B cell (primary cell): ENCODE data around the gene NMT2. TPM values are rescaled to one million over a fixed set of nuclear protein-coding genes. Genes with fewer than 3 reads are reported as not detected.

Source experiments
- ATAC-seq: fragments of 200-7000 bp; cut with Tn5 transposase; one replicate; pipeline ENCODE4 v1.10.0; 2021; ENCODE audit warnings: low read depth, mild to moderate bottlenecking, moderate number of reproducible peaks, moderate library complexity
- CTCF ChIA-PET: fragments of 350-600 bp; sonication (Branson Sonifier 250); formaldehyde crosslinking; loops from one replicate; lab custom pipeline; 2021; ENCODE audit warnings: antibody characterized with exemption, inconsistent platforms; lab: Charles Lee
- POLR2A ChIA-PET: fragments of 350-600 bp; sonication (Branson Sonifier 250); formaldehyde crosslinking; loops from one replicate; lab custom pipeline; 2021; ENCODE audit warnings: antibody characterized with exemption; lab: Charles Lee
- DNase-seq: peaks from one replicate; pipeline ENCODE4 v3.0.0; 2013
- H2AFZ ChIP-seq: 2 replicates; pipeline ENCODE4 v1.6.1; 2012; ENCODE audit warnings: mild to moderate bottlenecking, low read depth, low read length; ENCODE audit not compliant: insufficient read depth, poor library complexity, severe bottlenecking
- H3K27ac ChIP-seq, 2 donors: 1 replicate in 1 of 2; 2 replicates in 1 of 2; pipeline ENCODE4 v1.5.1; 2012 to 2013; ENCODE audit warnings: low read length in 2 of 2, mild to moderate bottlenecking in 2 of 2, moderate library complexity in 1 of 2
- H3K27me3 ChIP-seq, 4 experiments: fragments of 200-600 bp in 1 of 4; sonication (generic) in 1 of 4; replicated peaks in 1 of 4; 1 replicate in 2 of 4; 2 replicates in 2 of 4; pipeline versions ENCODE4 v1.6.1 to v1.7.0; 2013 to 2016; ENCODE audit warnings: low read length in 3 of 4, mild to moderate bottlenecking in 2 of 4, mixed read lengths in 1 of 4, moderate library complexity in 1 of 4; ENCODE audit not compliant: insufficient read depth in 4 of 4, control insufficient read depth in 3 of 4; ENCODE audit errors: control extremely low read depth in 1 of 4
- H3K36me3 ChIP-seq, 2 experiments: replicated peaks in 1 of 2; 1 replicate in 1 of 2; 2 replicates in 1 of 2; pipeline versions ENCODE4 v1.6.1 to v1.7.1; 2013; ENCODE audit warnings: low read length in 1 of 2; ENCODE audit not compliant: insufficient read depth in 2 of 2, control insufficient read depth in 1 of 2; ENCODE audit errors: control extremely low read depth in 1 of 2, extremely low read depth in 1 of 2
- H3K4me1 ChIP-seq, 2 donors: fragments of 200-600 bp in 1 of 2; sonication (generic) in 1 of 2; 1 replicate in 1 of 2; 2 replicates in 1 of 2; pipeline versions ENCODE4 v1.5.1 to v1.6.1; 2013 to 2017; ENCODE audit warnings: low read length in 2 of 2; ENCODE audit not compliant: control insufficient read depth in 2 of 2, insufficient read depth in 2 of 2
- H3K4me2 ChIP-seq: replicated peaks from 2 replicates; pipeline ENCODE3; 2012; ENCODE audit warnings: mild to moderate bottlenecking, low read depth, low read length; ENCODE audit not compliant: poor library complexity, severe bottlenecking
- H3K4me3 ChIP-seq, 5 experiments: fragments of 200-600 bp in 1 of 5; sonication (generic) in 1 of 5; 1 replicate in 3 of 5; 2 replicates in 2 of 5; pipeline versions ENCODE4 v1.5.1 to v1.7.0; 2011 to 2016; ENCODE audit warnings: low read length in 4 of 5, mild to moderate bottlenecking in 4 of 5, low read depth in 2 of 5, control low read depth in 1 of 5, moderate library complexity in 1 of 5; ENCODE audit not compliant: insufficient read depth in 1 of 5; ENCODE audit errors: control extremely low read depth in 1 of 5, extremely low read depth in 1 of 5
- H3K79me2 ChIP-seq: fragments of 200-600 bp; sonication (generic); one replicate; pipeline ENCODE4 v1.6.0; 2016; ENCODE audit warnings: low read length; ENCODE audit not compliant: control insufficient read depth, insufficient read depth
- H3K9ac ChIP-seq: fragments of 200-600 bp; sonication (generic); 2 replicates; pipeline ENCODE4 v1.6.1; 2017; ENCODE audit warnings: mild to moderate bottlenecking, low read length, moderate library complexity
- H3K9me3 ChIP-seq, 3 donors: one replicate each; pipeline versions ENCODE4 v1.6.1 to v1.7.1; 2013; ENCODE audit warnings: low read length in 2 of 3; ENCODE audit not compliant: control insufficient read depth in 2 of 3, insufficient read depth in 1 of 3; ENCODE audit errors: control extremely low read depth in 1 of 3
- H4K20me1 ChIP-seq: 2 replicates; pipeline ENCODE4 v1.6.0; 2012; ENCODE audit warnings: mild to moderate bottlenecking, low read length; ENCODE audit not compliant: insufficient read depth, control insufficient read depth, poor library complexity, severe bottlenecking
- H3K27ac Mint-ChIP-seq: one replicate; pipeline ENCODE4 v1.8.0; 2021; ENCODE audit warnings: mixed read lengths
- H3K27me3 Mint-ChIP-seq: one replicate; pipeline ENCODE4 v1.8.0; 2021; ENCODE audit warnings: mixed read lengths
- H3K4me1 Mint-ChIP-seq: one replicate; pipeline ENCODE4 v1.8.0; 2021; ENCODE audit warnings: mixed read lengths
- H3K4me3 Mint-ChIP-seq: one replicate; pipeline ENCODE4 v1.8.0; 2021; ENCODE audit warnings: mixed read lengths
- H3K9me3 Mint-ChIP-seq: one replicate; pipeline ENCODE4 v1.8.0; 2022; ENCODE audit warnings: mixed read lengths; ENCODE audit not compliant: insufficient read depth
- EZH2 ChIP-seq: IDR thresholded peaks from 2 replicates; pipeline ENCODE4 v1.6.1; 2012; ENCODE audit warnings: borderline replicate concordance, low read depth, mild to moderate bottlenecking, moderate library complexity, low read length; ENCODE audit not compliant: insufficient read depth, poor library complexity, severe bottlenecking
- WGBS: methylation state at CpG from one replicate; pipeline ENCODE4 v1.1.5; 2013; ENCODE audit warnings: missing lambda C conversion rate; ENCODE audit not compliant: insufficient coverage; 5-methylcytosine and 5-hydroxymethylcytosine counted together
- intact Hi-C: fragments of 100-400 bp; cut with micrococcal nuclease; formaldehyde crosslinking; loops from one replicate; pipeline ENCODE4 v1.10.0; 2022
- polyA plus RNA-seq: library from polyadenylated mRNA; depleted of rRNA; stranded (reverse); fragments of >200 nt; gene quantifications from 2 replicates; pipeline ENCODE4 v1.2.3, GENCODE V29; 2012
- total RNA-seq, 2 donors: library from RNA; stranded (reverse); fragments of 120-200 nt in 1 of 2; gene quantifications; 1 replicate in 1 of 2; 2 replicates in 1 of 2; pipeline versions ENCODE4 v1.2.3 to v1.2.4, GENCODE V29; 2013 to 2022
- TF ChIP-seq, protein P1 (sequence below): fragments of 200-600 bp; IDR thresholded peaks from one replicate; pipeline ENCODE4 v1.8.0; 2022; ENCODE audit warnings: antibody characterized with exemption, mild to moderate bottlenecking

The NMT2 gene
- total and polyA plus RNA-seq, 2 donors (not counting 1 experiment from before 2014, with no cell fraction given) = 2.8 to 73.3 TPM

DNA sequence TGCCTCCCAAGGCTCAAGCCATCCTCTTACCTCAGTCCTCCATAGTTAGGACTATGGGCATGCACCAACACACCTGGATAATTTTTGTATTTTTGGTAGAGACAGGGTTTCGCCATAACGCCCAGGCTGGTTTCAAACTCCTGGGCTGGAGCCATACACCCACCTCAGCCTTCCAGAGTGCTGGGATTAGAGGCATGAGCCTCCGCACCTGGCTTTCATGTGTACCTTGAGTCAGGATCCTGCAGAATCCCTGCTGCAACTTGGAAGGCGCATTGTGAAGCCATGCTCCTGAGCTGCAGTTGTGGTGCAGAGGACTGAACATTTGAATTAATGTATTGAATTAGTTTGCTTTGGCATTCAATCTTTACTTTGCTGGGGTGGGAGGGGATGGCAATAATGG lies 29.4 kb upstream of the NMT2 start:
- H4K20me1 ChIP-seq = no peaks in the 10 kb centered on the region
- H3K4me3 Mint-ChIP-seq = no peak overlapping the region
- DNase-seq = no peak
- intact Hi-C loops = no loop called here
- ChIA-PET CTCF (no interaction called here), POLR2A (no interaction called here)
- no peak overlapping the region for H2AFZ ChIP-seq
- H3K36me3 ChIP-seq = no peaks in the 10 kb centered on the region
- H3K79me2 ChIP-seq = no peaks in the 10 kb centered on the region
- H3K27me3 ChIP-seq = no peaks in the 10 kb centered on the region
- no peak for ATAC-seq
- no peaks in the 10 kb centered on the region for H3K9me3 Mint-ChIP-seq
- no peak overlapping the region for H3K9ac ChIP-seq
- TF ChIP-seq EZH2 = no peak
- TF ChIP-seq, protein P1, sequence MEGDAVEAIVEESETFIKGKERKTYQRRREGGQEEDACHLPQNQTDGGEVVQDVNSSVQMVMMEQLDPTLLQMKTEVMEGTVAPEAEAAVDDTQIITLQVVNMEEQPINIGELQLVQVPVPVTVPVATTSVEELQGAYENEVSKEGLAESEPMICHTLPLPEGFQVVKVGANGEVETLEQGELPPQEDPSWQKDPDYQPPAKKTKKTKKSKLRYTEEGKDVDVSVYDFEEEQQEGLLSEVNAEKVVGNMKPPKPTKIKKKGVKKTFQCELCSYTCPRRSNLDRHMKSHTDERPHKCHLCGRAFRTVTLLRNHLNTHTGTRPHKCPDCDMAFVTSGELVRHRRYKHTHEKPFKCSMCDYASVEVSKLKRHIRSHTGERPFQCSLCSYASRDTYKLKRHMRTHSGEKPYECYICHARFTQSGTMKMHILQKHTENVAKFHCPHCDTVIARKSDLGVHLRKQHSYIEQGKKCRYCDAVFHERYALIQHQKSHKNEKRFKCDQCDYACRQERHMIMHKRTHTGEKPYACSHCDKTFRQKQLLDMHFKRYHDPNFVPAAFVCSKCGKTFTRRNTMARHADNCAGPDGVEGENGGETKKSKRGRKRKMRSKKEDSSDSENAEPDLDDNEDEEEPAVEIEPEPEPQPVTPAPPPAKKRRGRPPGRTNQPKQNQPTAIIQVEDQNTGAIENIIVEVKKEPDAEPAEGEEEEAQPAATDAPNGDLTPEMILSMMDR = no peak
- peaks cover 0 to 9% (median 0%) of the 10 kb centered on the region in 3 donors for H3K9me3 ChIP-seq
- peaks cover 29% of the 10 kb centered on the region for H3K27me3 Mint-ChIP-seq
- no peak overlapping the region for H3K27ac ChIP-seq
- no peak overlapping the region for H3K4me3 ChIP-seq
- no peak overlapping the region for H3K27ac Mint-ChIP-seq
- H3K4me1 Mint-ChIP-seq = peaks cover 5% of the 10 kb centered on the region
- peaks cover 0 to 3% of the 10 kb centered on the region in 2 donors for H3K4me1 ChIP-seq
- no peak overlapping the region for H3K4me2 ChIP-seq
- WGBS = 83% methylated on average over 2 of the region's 4 CpGs

DNA sequence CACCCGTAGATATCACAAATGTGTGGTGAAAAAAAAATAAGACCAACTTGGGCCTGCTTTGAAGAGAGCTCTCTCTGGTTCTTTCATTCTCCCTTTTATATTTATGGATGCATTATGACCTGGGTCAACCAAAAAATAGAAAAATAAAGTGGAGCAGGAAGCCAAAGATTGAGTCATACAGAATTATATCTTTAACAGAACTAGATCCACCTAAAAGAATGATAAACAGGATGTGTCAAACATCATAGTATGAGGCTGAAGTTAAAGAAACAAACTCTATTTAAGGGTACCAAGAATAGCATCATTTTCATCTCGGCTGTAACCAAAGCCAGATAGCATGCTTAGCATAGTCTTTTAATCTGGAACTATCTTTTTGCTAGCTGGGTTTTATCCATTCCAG lies 28.8 kb upstream of the NMT2 start:
- DNase-seq = no peak
- intact Hi-C loops = no loop called here
- H3K4me3 Mint-ChIP-seq = no peak overlapping the region
- no peaks in the 10 kb centered on the region for H3K79me2 ChIP-seq
- H3K4me3 ChIP-seq = no peak overlapping the region
- CTCF ChIA-PET = interaction anchor here (0.8 kb wide), 1 partner anchor 14 kb away, joined by 3 read pairs; no protein-coding TSS in a partner anchor
- no peaks in the 10 kb centered on the region for H3K36me3 ChIP-seq
- H2AFZ ChIP-seq = no peak overlapping the region
- H3K27ac Mint-ChIP-seq = no peak overlapping the region
- H3K27me3 ChIP-seq = no peaks in the 10 kb centered on the region
- no peaks in the 10 kb centered on the region for H3K9me3 Mint-ChIP-seq
- H3K9ac ChIP-seq = no peak overlapping the region
- H3K27ac ChIP-seq = no peak overlapping the region
- TF ChIP-seq, protein P1 = no peak
- no peak for TF ChIP-seq EZH2
- H4K20me1 ChIP-seq = no peaks in the 10 kb centered on the region
- no peak overlapping the region for H3K4me2 ChIP-seq
- no peak for ATAC-seq
- H3K4me1 Mint-ChIP-seq = peaks cover 5% of the 10 kb centered on the region
- H3K27me3 Mint-ChIP-seq = peaks cover 29% of the 10 kb centered on the region
- WGBS = no CpG with 5 or more reads among the region's 2 CpGs
- POLR2A ChIA-PET = no interaction called here
- peaks cover 0 to 9% (median 0%) of the 10 kb centered on the region in 3 donors for H3K9me3 ChIP-seq
- H3K4me1 ChIP-seq = peaks cover 0 to 3% of the 10 kb centered on the region in 2 donors
